ENCODE measurements around the gene TOMT.

GRCh38 chr11:72075109-72075508 is 30.6 kb upstream of the TOMT start:
- TF ChIP-seq CTCF (IDR thresholded peaks at IDR 0.05): no peak
- no peak for TF ChIP-seq ETV6 (CRISPR knock-in tag; IDR thresholded peaks at IDR 0.05)
- no peak for TF ChIP-seq ATF2 (CRISPR knock-in tag; IDR thresholded peaks at IDR 0.05; ENCODE audit: borderline replicate concordance, low read depth)
- no peak for TF ChIP-seq ZNF425 (CRISPR knock-in tag; conservative IDR thresholded peaks at IDR 0.05)
- TF ChIP-seq ZNF512 (CRISPR knock-in tag; IDR thresholded peaks at IDR 0.05; ENCODE audit: borderline replicate concordance): no peak
- no peak for TF ChIP-seq KAT7 (CRISPR knock-in tag; IDR thresholded peaks at IDR 0.05; ENCODE audit: borderline replicate concordance)
- TF ChIP-seq CREB1 (CRISPR knock-in tag; IDR thresholded peaks at IDR 0.05): no peak
- no peak for TF ChIP-seq USF2 (CRISPR knock-in tag; IDR thresholded peaks at IDR 0.05)
- TF ChIP-seq ZNF317 (CRISPR knock-in tag; IDR thresholded peaks at IDR 0.05; ENCODE audit: borderline replicate concordance, low read depth): no peak
- no peak for TF ChIP-seq JUN (CRISPR knock-in tag; IDR thresholded peaks at IDR 0.05)
- no peak for TF ChIP-seq ZBTB21 (CRISPR knock-in tag; IDR thresholded peaks at IDR 0.05; ENCODE audit: borderline replicate concordance)
- no peak for TF ChIP-seq ZNF121 (CRISPR knock-in tag; IDR thresholded peaks at IDR 0.05)
- TF ChIP-seq USF1 (CRISPR knock-in tag; IDR thresholded peaks at IDR 0.05): no peak
- no peak for TF ChIP-seq ERG (CRISPR knock-in tag; IDR thresholded peaks at IDR 0.05)
